Neural cell (in vitro differentiated cells): Measurements from ENCODE around the gene FAM3D.

ENCODE experiments used
- EP300 ChIP-seq: fragments of 450-650 bp; conservative IDR thresholded peaks from 2 replicates; pipeline ENCODE4 v1.6.1; 2014; ENCODE audit warnings: antibody characterized with exemption, mild to moderate bottlenecking, moderate library complexity; ENCODE audit not compliant: poor library complexity, severe bottlenecking
- EZH2 ChIP-seq: fragments of 200-600, 300-800 bp; shearing (Covaris generic), sonication (generic); IDR thresholded peaks from 2 replicates; pipeline ENCODE4 v1.6.1; 2014; ENCODE audit warnings: antibody characterized with exemption, low read length, borderline replicate concordance, mild to moderate bottlenecking; ENCODE audit not compliant: insufficient read depth, poor library complexity, severe bottlenecking
- MXI1 ChIP-seq: fragments of 450-650 bp; conservative IDR thresholded peaks from 2 replicates; pipeline ENCODE4 v1.6.1; 2014; ENCODE audit warnings: antibody characterized with exemption, mild to moderate bottlenecking; ENCODE audit not compliant: poor library complexity, severe bottlenecking
- POLR2AphosphoS5 ChIP-seq: IDR thresholded peaks from 2 replicates; pipeline ENCODE4 v1.6.1; 2012
- TF ChIP-seq, protein P1 (sequence below): fragments of 450-650 bp; IDR thresholded peaks from 2 replicates; pipeline ENCODE4 v1.5.1; 2014; ENCODE audit warnings: antibody characterized with exemption, mild to moderate bottlenecking, moderate library complexity; ENCODE audit not compliant: poor library complexity, severe bottlenecking

DNA sequence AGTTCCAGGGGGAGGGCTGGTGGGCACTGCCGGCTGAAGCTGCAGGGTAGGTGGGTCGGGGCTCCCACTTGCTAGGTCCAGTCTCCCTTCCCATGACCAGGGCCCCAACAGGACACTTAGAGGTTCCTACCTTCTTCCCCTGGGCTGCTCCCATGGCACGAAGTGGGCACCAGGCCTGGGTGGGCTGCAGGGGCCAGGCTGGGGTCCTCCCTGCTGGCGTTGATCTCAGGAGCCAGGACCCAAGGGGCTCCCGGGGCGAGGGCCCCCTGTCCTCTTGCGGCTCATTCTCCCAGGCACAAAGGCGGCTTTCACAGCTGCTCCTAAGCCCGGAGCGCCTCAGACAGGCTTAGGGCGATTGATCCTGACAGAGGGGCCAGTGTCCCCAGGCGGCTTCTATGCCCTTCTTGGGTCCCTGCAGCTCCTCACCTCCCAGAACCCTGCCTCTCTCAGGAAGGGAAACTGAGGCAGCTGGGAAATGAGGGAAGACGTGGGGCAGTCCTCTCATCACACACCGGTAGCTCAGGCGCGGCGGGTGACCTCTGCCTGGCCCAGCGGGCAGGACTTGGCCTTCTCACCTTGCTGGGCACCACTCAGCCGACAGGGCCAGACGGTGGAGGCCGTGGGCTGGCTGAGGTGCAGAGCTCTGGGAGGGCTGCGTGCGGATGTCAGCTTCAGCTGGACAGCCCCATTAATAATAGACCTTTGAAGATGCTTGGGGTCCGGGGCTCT is 39.6 kb downstream of the FAM3D start:
- TF ChIP-seq EZH2, result no peak
- TF ChIP-seq, protein P1, sequence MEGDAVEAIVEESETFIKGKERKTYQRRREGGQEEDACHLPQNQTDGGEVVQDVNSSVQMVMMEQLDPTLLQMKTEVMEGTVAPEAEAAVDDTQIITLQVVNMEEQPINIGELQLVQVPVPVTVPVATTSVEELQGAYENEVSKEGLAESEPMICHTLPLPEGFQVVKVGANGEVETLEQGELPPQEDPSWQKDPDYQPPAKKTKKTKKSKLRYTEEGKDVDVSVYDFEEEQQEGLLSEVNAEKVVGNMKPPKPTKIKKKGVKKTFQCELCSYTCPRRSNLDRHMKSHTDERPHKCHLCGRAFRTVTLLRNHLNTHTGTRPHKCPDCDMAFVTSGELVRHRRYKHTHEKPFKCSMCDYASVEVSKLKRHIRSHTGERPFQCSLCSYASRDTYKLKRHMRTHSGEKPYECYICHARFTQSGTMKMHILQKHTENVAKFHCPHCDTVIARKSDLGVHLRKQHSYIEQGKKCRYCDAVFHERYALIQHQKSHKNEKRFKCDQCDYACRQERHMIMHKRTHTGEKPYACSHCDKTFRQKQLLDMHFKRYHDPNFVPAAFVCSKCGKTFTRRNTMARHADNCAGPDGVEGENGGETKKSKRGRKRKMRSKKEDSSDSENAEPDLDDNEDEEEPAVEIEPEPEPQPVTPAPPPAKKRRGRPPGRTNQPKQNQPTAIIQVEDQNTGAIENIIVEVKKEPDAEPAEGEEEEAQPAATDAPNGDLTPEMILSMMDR, result no peak
- TF ChIP-seq POLR2AphosphoS5, result no peak
- no peak for TF ChIP-seq EP300
- no peak for TF ChIP-seq MXI1
